Measurements from ENCODE around the gene MGAT4B. TPM values are rescaled to one million over a fixed set of nuclear protein-coding genes. Genes with fewer than 3 reads are reported as not detected.

The MGAT4B gene
- total RNA-seq, 4 donors from 2014 or later = 42.5 to 58.5 (median 47.2) TPM

GRCh38 chr5:179764056-179764455, 42.6 kb downstream of the MGAT4B start:
- ATAC-seq = no peak
- peaks cover 4 to 98% (median 47%) of the 10 kb centered on the region in 3 donors for H3K4me1 ChIP-seq
- TF ChIP-seq POLR2A (IDR thresholded peaks at IDR 0.05) = no peak
- TF ChIP-seq CTCF (IDR thresholded peaks at IDR 0.05) = no peak
- no peak for TF ChIP-seq EP300 (IDR thresholded peaks at IDR 0.05)
- TF ChIP-seq POLR2AphosphoS5 (IDR thresholded peaks at IDR 0.05) = no peak
- H3K27ac ChIP-seq = peak overlapping the region; percentile 4 to 83 (median 74)
- no peaks in the 10 kb centered on the region for H3K9me3 ChIP-seq
- H3K36me3 ChIP-seq = peaks cover 0 to 35% of the 10 kb centered on the region in 2 donors
- WGBS, 2 donors (ENCODE audit: low coverage in 1 of 2) = 44 to 78% methylated on average over 3 to 6 of the region's 8 CpGs
- no peaks in the 10 kb centered on the region for H3K27me3 ChIP-seq
- H3K4me3 ChIP-seq = no peak overlapping the region

DNA sequence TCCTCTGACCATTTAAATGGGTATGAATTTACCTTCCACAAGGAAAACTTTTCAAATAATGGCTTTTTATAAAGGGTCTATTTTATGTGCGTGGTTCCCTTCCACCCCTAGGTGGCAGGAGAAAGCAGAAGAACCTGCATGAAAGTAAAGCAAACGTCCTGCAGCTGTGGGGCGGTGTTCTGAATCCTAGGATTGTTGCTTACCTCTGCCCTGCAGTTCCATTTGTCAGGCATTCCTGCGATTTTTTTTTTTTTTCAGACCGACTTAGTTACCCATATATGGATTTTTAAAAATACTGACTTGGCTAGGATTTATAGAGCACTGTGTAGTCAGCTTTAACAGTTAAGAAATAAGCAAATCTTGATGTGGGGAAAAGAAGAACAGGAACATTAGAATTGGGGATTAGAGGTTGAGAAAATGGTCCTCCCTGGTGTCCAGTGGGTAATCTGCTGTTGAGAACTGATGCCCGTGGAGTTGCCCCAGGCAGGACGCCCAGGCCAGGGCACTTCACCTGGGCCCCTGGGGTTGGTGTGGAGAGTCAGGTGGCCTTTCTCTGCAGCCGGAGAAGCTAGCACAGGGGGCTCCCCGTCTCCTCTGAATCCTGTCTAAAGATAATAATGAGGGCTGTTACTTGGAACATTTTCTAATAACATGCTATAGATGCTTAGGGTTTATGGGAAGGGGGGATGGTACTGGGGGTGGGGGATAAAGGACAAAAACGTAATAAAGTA, 43.3 kb downstream of the MGAT4B start:
- Histone ChIP-seq H3K9me3 (no peaks in the 10 kb centered on the region), H3K27ac (peak overlapping the region; percentile 4 to 83 (median 74)), H3K36me3 (peaks cover 0 to 29% of the 10 kb centered on the region in 2 donors), H3K4me3 (no peak overlapping the region), H3K27me3 (no peaks in the 10 kb centered on the region), H3K4me1 (peaks cover 4 to 95% (median 47%) of the 10 kb centered on the region in 3 donors)
- peak; percentile 85 to 92 (median 88) for TF ChIP-seq CTCF (IDR thresholded peaks at IDR 0.05)
- no peak for TF ChIP-seq EP300 (IDR thresholded peaks at IDR 0.05)
- peak; percentile 35 for TF ChIP-seq POLR2AphosphoS5 (IDR thresholded peaks at IDR 0.05)
- TF ChIP-seq POLR2A (IDR thresholded peaks at IDR 0.05) = no peak
- 2 to 14% methylated on average over 5 to 10 of the region's 10 CpGs for WGBS, 2 donors (ENCODE audit: low coverage in 1 of 2)
- peak; percentile 74 for ATAC-seq

- Histone ChIP-seq H3K27ac (peak overlapping the region in 3 of 4 donors; percentile 69 to 78 (median 70)), H3K4me1 (peaks cover 4 to 95% (median 47%) of the 10 kb centered on the region in 3 donors), H3K27me3 (no peaks in the 10 kb centered on the region), H3K4me3 (no peak overlapping the region), H3K9me3 (no peaks in the 10 kb centered on the region), H3K36me3 (peaks cover 0 to 23% of the 10 kb centered on the region in 2 donors)
- ATAC-seq = peak; percentile 28
- TF ChIP-seq POLR2A (IDR thresholded peaks at IDR 0.05) (no peak), EP300 (IDR thresholded peaks at IDR 0.05) (no peak), POLR2AphosphoS5 (IDR thresholded peaks at IDR 0.05) (no peak), CTCF (IDR thresholded peaks at IDR 0.05) (no peak)
- 13 to 19% methylated on average over 3 of the region's 3 CpGs for WGBS, 2 donors (ENCODE audit: low coverage in 1 of 2)
Observed at GRCh38 chr5:179762781-179763176, 43.9 kb downstream of the MGAT4B start.

DNA sequence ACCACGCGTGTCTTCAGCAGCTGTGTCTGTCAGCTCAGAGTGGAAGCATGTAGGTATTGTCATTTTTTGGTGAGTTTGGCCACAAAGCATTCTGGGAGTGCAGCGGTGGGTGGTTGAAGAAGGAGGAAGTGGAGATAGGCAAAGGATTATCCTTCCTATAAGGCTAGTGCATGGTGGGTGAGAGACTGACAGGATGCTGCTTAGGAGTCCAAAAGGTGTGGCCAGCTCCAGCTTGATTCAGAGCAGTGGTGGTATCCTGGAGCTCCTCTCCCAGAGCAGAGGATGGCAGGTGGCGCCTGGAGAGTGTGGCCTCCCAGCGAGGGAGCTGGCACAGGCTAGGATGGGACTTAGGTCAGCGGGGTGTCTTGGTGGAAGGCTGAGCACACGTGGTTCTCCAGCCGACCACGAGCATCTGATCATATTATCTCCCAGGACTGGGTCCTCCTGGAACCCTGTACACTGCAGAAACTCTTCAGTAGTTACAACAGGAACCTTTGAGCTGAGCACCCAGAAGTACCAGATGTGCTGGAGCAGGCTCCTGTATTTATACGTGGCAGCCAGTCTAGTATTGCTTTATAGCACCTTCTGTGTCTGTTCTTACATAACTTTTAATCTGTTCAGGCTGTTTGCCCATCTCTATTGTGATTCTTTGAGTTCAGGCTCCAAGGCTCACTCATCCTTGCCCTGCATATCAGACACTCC, 44.4 kb downstream of the MGAT4B start:
- Histone ChIP-seq H3K4me3 (no peak overlapping the region), H3K9me3 (no peaks in the 10 kb centered on the region), H3K4me1 (peaks cover 4 to 95% (median 47%) of the 10 kb centered on the region in 3 donors), H3K36me3 (peaks cover 0 to 17% of the 10 kb centered on the region in 2 donors), H3K27me3 (no peaks in the 10 kb centered on the region), H3K27ac (peak overlapping the region in 3 of 4 donors; percentile 69 to 78 (median 70))
- peak; percentile 23 for ATAC-seq
- 42 to 50% methylated on average over 6 to 8 of the region's 10 CpGs for WGBS, 2 donors (ENCODE audit: low coverage in 1 of 2)
- TF ChIP-seq EP300 (IDR thresholded peaks at IDR 0.05) (no peak), POLR2AphosphoS5 (IDR thresholded peaks at IDR 0.05) (no peak), POLR2A (IDR thresholded peaks at IDR 0.05) (no peak), CTCF (IDR thresholded peaks at IDR 0.05) (no peak)
